MM.1S (cell line): ENCODE data around the gene B3GNT4.

Source experiments
- CTCF ChIP-seq: fragments of 300-600 bp; sonication (generic); IDR thresholded peaks from 2 replicates; pipeline ENCODE4 v1.5.1; 2016; ENCODE audit warnings: antibody characterized with exemption, low read length, mixed read lengths
- EZH2phosphoT487 ChIP-seq: fragments of 300-600 bp; sonication (generic); IDR thresholded peaks from 2 replicates; pipeline ENCODE4 v1.6.1; 2018; ENCODE audit warnings: antibody characterized with exemption, low read length

GRCh38 chr12:122194804-122195203 lies 8.7 kb upstream of the B3GNT4 start:
- no peak for TF ChIP-seq CTCF
- TF ChIP-seq EZH2phosphoT487 = no peak
